DND-41 (cell line): ENCODE results near the gene POLA1.

Experiments used
- ATAC-seq: fragments of 200-7000 bp; cut with Tn5 transposase; 3 replicates; pipeline ENCODE4 v1.9.1; 2021; ENCODE audit warnings: low read depth; ENCODE audit not compliant: insufficient read depth
- DNase-seq: peaks from one replicate; pipeline ENCODE4 v3.0.0-alpha.2; 2020
- H2AFZ ChIP-seq: 2 replicates; pipeline ENCODE4 v1.6.0; 2012; ENCODE audit warnings: low read depth, low read length
- H3K27ac ChIP-seq: 2 replicates; pipeline ENCODE4 v1.5.1; 2012; ENCODE audit warnings: low read length, inconsistent platforms
- H3K27me3 ChIP-seq: fragments of 200-600 bp; sonication (generic); 2 replicates; pipeline ENCODE4 v1.6.0; 2012; ENCODE audit warnings: low read length, mild to moderate bottlenecking, inconsistent platforms; ENCODE audit not compliant: insufficient read depth, poor library complexity
- H3K36me3 ChIP-seq: 2 replicates; pipeline ENCODE4 v1.5.1; 2012; ENCODE audit warnings: low read length, inconsistent platforms; ENCODE audit not compliant: insufficient read depth
- H3K4me1 ChIP-seq: 2 replicates; pipeline ENCODE4 v1.5.1; 2012; ENCODE audit warnings: mild to moderate bottlenecking, low read length; ENCODE audit not compliant: insufficient read depth
- H3K4me2 ChIP-seq: 2 replicates; pipeline ENCODE4 v1.6.0; 2012; ENCODE audit warnings: mild to moderate bottlenecking, moderate library complexity, low read length, inconsistent platforms; ENCODE audit not compliant: insufficient read depth
- H3K4me3 ChIP-seq, 2 experiments: fragments of 200-600 bp in 1 of 2; shearing (Covaris generic) in 1 of 2; 2 replicates each; pipeline ENCODE4 v1.5.1; 2012 to 2016; ENCODE audit warnings: inconsistent platforms in 2 of 2, low read length in 2 of 2, mild to moderate bottlenecking in 2 of 2, low read depth in 1 of 2, moderate library complexity in 1 of 2
- H3K79me2 ChIP-seq: 2 replicates; pipeline ENCODE4 v1.6.0; 2012; ENCODE audit warnings: low read length, inconsistent platforms; ENCODE audit not compliant: insufficient read depth
- H3K9ac ChIP-seq: 2 replicates; pipeline ENCODE4 v1.6.0; 2012; ENCODE audit warnings: low read depth, mild to moderate bottlenecking, inconsistent platforms, low read length, moderate library complexity
- H3K9me3 ChIP-seq: 2 replicates; pipeline ENCODE4 v1.5.1; 2012; ENCODE audit warnings: low read length, moderate library complexity, mild to moderate bottlenecking, inconsistent platforms; ENCODE audit not compliant: insufficient read depth, severe bottlenecking
- H4K20me1 ChIP-seq: 2 replicates; pipeline ENCODE4 v1.6.0; 2012; ENCODE audit warnings: low read length; ENCODE audit not compliant: insufficient read depth
- CTCF ChIP-seq: IDR thresholded peaks from 2 replicates; pipeline ENCODE4 v1.5.1; 2012; ENCODE audit warnings: borderline replicate concordance, low read length, moderate library complexity, mild to moderate bottlenecking; ENCODE audit not compliant: poor library complexity, severe bottlenecking; ENCODE audit errors: extremely low read depth
- EZH2 ChIP-seq: IDR thresholded peaks from 3 replicates; pipeline ENCODE4 v1.6.1; 2012; ENCODE audit warnings: borderline replicate concordance, low read depth, mild to moderate bottlenecking, moderate library complexity, low read length, inconsistent platforms; ENCODE audit not compliant: severe bottlenecking

The POLA1 gene

DNA sequence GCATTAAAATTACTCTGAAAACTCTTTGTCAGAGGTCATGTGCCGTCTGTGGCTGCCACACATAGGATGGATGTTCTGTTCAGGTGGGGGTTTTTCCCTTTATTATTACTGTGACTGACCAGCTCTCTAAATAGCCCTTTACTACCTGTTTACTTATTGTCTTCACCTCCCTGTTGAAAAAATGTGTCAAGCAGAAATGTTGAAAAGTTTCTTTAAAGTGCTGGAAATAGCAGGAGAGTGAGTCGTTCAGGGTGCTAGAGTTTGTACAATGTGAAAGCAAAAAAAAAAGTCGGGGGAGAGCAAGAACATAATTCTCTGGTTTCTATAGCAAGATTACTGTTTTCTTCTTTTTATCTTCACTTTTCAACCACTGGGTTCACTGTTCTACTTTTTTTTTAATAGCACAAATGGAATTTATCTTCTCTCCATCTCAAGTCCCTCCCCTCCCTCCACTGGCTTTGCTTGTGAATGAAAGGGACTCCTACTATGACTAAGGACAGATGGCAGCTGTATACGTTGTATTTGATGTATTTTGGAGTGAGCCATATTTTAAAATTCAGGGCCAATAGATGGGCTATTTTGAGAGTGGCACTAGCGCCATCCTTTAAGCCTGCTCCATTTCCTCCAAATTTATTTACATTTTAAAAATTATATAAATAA lies 288.7 kb downstream of the POLA1 start:
- no peaks in the 10 kb centered on the region for H4K20me1 ChIP-seq
- DNase-seq: no peak
- H3K27ac ChIP-seq: no peak overlapping the region
- H3K27me3 ChIP-seq: no peaks in the 10 kb centered on the region
- H2AFZ ChIP-seq: no peak overlapping the region
- H3K79me2 ChIP-seq: no peaks in the 10 kb centered on the region
- ATAC-seq: no peak
- no peak overlapping the region for H3K9ac ChIP-seq
- H3K9me3 ChIP-seq: no peaks in the 10 kb centered on the region
- no peak overlapping the region for H3K4me3 ChIP-seq
- TF ChIP-seq CTCF (no peak), EZH2 (no peak)
- no peak overlapping the region for H3K4me2 ChIP-seq
- peaks cover 9% of the 10 kb centered on the region; the same call in 1 of the 2 replicates for H3K36me3 ChIP-seq
- no peaks in the 10 kb centered on the region for H3K4me1 ChIP-seq

GRCh38 chrX:24983931-24984330 lies 290.2 kb downstream of the POLA1 start:
- no peak overlapping the region for H3K4me3 ChIP-seq
- no peaks in the 10 kb centered on the region for H4K20me1 ChIP-seq
- DNase-seq: no peak
- H3K79me2 ChIP-seq: no peaks in the 10 kb centered on the region
- H3K4me2 ChIP-seq: no peak overlapping the region
- no peak for TF ChIP-seq CTCF
- TF ChIP-seq EZH2: no peak
- H2AFZ ChIP-seq: no peak overlapping the region
- no peak for ATAC-seq
- no peaks in the 10 kb centered on the region for H3K27me3 ChIP-seq
- H3K9ac ChIP-seq: no peak overlapping the region
- no peak overlapping the region for H3K27ac ChIP-seq
- H3K36me3 ChIP-seq: peaks cover 16% of the 10 kb centered on the region
- H3K9me3 ChIP-seq: no peaks in the 10 kb centered on the region
- no peaks in the 10 kb centered on the region for H3K4me1 ChIP-seq

- no peaks in the 10 kb centered on the region for H3K27me3 ChIP-seq
- TF ChIP-seq CTCF (no peak), EZH2 (no peak)
- ATAC-seq (no peak), DNase-seq (no peak)
- no peak overlapping the region for H3K4me3 ChIP-seq
- H3K36me3 ChIP-seq: peaks cover 13% of the 10 kb centered on the region
- no peaks in the 10 kb centered on the region for H3K79me2 ChIP-seq
- H3K4me2 ChIP-seq: no peak overlapping the region
- no peaks in the 10 kb centered on the region for H3K9me3 ChIP-seq
- H3K4me1 ChIP-seq: no peaks in the 10 kb centered on the region
- H3K9ac ChIP-seq: no peak overlapping the region
- no peaks in the 10 kb centered on the region for H4K20me1 ChIP-seq
- H3K27ac ChIP-seq: no peak overlapping the region
- no peak overlapping the region for H2AFZ ChIP-seq
Measured at GRCh38 chrX:24985120-24985519, 291.4 kb downstream of the POLA1 start.
